Left forelimb (tissue), 1 donor: ENCODE data around the gene KCNIP1.

Source experiments
- DNase-seq: peaks from one replicate; pipeline ENCODE4 v3.0.0-alpha.2; 2018; ENCODE audit warnings: low spot score

KCNIP1 gene

DNA sequence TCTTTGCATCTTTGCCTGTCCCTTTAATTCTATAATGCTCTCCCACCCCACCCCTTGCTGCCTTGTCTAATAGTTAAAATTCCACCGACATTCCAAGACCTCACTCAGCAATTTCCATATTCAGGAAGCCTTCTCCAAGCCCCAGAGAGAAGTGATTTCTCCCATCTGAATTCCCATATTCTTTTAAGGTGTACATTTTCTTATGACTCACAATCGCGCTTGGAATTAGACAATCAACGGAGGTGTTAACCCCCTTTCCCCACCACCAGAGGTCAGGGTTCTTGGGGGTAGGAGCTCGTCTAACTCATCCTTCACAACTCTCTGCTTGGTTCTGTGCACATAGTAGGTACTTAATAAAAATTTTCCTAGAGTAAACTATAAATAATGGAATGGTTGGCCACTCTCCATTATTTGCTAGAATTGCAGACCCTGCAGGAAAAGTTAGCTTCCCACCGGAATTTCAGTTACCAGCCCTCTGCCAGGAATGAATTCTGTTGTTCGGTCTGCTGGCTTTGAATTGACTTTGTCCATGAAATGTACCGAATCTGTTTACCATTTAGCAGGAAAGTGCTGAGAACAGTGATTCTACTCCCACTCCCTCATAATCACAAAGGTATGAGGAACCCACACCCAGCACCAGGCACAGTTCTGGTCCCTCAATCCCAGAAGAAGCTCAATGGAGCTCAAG lies 5.0 kb downstream of the KCNIP1 start:
- DNase-seq: no peak

DNA sequence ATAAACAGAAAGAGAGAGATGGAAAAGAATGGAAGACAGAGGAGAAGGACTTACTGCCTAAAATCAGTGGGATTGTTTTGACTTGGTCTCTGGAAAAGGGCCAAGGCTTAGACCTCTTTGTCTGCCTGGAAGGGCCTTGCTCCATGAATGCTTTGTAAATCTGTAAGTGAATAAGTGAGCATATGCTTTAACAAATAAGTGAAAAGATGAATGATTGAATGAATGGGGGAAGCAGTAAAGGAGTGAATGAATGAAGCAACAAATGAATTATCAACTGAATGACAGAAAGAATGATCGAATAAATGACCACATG lies 5.5 kb downstream of the KCNIP1 start:
- DNase-seq: no peak

DNA sequence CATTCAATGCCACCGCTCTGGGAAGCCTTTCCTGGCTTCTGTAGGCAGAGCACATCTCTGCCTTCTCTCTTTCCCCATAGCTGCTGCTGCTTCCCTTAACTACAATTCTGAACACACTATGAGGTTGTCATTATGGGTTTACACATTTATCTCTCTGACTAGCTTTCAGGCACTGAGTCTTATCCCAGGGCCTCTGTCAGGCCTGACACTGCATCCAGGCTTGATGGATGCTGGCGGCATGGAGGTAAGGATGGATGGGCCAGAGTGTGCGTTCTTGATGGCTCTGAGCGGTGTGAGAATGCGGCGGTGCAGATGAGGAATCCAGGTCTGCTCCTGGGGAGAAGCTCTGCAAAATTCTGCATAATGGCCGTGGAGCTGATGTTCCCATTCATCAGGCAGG lies 6.3 kb downstream of the KCNIP1 start:
- no peak for DNase-seq

DNA sequence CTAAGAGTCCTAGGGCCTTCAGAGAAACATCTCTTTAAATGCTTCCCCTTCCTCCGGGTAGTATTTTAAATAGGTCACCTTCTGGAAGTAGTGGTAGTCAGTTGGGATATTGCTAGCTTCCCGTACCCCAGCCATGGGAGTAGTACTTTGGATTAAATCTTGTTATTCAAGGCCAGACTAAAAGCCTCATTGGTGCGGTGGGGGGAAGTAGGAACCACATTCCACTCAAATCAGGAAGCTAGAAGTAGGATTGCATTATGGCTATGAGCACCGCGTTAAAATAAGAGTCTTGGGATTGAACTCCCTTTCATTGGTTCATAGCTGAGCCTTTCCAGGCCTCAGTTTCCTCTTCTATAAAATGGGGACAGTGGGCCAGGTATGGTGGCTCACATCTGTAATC lies 6.7 kb downstream of the KCNIP1 start:
- no peak for DNase-seq

DNA sequence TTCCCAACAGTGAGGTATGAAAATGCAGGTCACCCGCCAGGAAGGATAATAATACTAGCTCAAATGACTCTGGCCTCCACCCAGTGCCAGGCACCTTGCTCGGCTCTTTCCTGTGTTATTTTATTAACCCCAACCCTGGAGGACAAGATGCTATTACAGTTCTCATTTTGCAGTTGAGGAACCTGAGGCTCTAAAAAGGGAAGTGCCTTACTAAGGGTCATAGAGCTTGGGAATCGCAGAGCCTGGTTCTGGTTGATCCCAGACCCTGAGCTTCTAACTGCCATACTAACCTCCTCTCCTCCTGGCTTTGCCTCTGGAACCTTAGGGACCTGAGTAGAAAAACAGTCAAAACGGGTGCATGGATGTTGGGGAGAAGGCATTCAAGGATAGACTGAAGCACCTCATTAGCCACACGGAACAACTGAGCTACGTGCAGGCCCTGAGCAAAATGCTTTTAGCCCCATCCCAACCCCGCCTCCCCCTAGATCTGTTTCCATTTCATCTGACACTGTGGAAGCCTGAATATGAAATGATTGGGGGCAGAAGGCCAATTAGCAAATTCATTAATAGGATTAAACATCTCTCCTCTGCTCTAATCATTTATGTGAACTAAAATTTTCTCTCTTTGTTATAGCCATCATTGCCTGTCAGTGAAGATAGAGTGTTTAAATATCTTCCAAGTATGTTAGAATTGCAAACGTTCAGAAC lies 7.9 kb downstream of the KCNIP1 start:
- no peak for DNase-seq

DNA sequence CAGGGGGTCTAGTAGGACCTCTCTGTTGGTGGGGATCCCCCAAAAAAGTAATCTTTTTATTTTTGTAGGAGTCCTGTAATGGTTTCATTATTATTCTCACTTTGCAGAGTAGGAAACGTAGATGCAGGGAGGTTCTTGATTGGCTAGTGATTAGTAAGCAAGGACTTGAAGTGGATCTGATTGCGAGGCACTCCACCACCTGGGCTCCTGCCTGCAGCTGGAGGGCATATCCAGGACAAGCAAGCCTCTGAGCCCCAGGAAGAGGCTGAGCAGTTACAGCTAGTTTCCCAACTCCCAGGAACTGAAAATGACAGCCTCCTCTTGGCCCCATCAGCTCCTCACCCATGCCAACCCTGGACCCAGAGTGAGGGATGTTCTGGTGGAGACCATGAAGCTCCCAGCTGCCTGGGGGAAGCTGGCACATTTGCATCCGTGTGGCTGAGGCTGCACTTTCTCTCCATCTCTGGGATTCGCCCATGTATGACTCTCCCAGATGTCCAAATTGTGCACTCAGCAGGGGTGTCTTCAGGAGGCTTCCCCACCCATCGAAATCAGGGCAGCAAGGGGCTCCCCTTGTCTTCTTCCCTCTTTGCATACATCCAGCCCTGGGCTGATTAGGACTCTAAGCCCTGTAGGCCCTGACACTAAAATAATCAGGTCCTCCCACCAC lies 10.2 kb downstream of the KCNIP1 start:
- no peak for DNase-seq

DNA sequence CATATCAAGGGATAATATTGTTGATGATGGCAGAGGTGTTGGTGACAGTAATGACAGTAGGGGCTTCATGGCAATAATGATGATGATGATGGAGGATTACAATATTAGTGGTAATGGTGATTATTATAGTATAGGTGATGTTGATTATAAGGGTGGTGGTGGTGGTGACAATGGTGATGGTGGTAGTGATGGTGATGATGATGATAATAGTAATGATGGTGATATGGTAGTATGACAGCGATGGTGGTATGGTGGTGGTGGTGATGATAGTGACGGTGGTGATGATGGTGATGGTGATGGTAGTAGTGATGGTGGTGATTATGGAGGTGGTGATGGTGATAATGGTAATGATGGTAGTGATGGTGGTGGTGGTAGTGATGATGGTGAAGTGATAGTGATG lies 13.6 kb downstream of the KCNIP1 start:
- DNase-seq: no peak

DNA sequence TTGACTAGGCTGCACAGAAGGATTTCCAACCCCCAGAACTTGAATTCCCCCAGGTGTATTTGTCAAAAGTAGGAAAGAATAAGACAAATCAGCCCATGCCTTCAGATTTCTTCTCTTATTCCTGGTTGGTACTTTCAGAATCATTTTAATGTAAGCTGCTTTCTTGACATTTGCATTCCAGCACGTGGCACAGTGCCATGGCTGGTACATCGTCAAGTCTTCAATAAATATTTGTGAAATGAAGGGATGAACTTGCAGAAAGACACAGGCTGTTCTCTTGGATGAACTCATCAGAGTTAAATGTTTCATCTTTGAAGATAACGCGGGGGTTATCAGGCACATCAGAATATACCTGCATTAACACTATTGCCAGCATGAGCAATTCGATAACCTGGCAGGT lies 14.5 kb downstream of the KCNIP1 start:
- no peak for DNase-seq

DNA sequence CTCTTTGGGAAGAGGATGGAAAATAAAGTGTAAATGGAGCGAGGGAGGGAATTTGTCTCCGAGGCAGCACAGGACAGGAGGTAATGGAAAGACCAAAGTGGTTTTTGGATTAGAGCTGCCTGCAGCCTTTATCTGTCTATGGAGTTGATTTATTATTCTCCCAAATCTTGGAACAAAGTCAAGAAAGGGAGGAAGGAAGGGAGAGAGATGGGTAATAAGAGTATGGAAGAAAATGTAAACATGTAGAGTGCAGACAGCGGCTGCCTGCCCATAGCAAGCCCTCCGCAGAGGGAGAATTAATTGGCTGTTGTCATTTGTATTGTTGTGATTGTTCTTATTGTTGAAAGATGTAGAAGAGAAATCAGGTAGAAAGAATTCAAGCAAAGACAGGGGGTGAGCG lies 15.7 kb downstream of the KCNIP1 start:
- DNase-seq: no peak

DNA sequence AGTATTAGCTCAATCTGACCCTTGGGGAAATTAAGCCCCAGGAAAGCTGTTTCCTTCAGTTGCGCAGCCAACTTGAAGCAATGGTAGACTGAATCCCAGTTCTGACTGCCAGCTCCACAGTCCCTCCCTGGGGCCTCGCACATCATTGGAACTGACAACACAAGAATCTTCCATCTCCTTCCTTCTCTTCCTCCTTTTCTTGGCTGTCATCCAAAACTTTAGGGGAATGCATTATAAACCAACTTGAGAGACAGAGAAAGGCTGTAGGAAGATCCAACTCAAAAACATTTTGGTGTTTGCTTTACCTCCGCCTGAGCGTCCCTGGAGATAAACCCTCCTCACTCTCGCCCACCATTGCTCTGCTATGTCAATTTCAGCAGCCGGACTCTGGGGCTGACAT lies 16.6 kb downstream of the KCNIP1 start:
- no peak for DNase-seq

DNA sequence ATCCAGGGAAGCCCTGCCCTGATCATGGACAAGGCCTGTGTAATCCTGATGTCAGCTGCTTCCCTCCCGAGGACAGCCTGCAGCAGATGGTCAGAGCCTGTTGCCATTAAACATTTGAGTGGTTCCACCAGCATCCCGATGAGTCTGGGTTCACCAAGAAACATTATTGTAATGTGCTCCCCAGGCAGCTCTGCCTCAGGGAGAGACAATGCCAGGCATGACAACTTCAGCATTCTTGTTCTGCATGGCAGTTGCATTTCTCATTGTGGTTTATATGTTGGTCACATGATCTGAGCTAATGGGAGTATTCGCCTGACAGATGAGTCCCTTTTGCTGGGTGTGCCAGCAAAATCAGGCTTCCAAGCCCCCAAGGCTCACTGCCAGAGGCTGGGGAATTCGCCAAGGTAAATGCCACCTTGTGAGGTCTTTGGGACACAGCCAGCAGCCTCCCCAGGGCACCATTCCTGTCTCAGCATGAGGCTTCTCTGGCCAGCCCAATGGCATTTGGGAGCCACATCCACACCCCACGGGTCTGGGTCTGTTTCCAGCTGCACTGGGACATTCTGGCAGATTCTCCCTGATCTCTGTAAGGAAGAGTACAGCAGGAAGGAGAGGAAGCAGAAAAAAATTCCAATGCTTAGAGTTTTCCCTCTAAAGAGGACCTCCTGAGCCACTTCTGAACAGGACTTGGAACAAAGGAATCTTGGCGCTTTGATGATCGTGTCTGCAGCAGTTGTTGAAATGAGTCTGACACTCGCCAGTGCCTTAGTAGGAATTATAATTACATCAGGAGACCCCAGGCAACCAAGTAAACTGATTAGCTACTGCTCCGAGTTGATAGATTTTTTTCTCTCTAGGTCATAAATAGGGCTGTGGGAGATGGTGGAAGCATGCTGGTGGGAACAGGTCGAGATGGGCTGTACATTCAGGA lies 18.7 kb downstream of the KCNIP1 start:
- DNase-seq: no peak

DNA sequence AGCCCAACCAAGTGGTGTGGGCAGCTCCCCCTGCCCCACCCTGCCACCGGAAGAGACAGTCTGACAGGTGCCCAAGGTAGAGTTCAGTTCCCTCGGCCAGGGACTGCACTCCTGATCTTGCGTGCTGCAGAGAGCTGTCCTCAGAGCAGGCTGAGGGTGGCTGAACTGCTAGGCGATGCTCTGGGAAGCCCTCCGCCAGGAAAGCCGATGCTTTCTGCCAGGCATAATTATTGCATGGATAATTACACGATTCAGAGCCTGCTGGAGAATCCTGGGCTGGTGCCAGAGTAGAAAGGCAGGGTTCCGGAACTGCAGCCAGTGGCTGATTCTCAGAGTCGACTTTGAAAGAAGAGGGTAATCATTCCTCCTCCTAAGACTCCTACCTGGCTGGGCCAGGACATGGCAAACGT lies 19.3 kb downstream of the KCNIP1 start:
- no peak for DNase-seq

DNA sequence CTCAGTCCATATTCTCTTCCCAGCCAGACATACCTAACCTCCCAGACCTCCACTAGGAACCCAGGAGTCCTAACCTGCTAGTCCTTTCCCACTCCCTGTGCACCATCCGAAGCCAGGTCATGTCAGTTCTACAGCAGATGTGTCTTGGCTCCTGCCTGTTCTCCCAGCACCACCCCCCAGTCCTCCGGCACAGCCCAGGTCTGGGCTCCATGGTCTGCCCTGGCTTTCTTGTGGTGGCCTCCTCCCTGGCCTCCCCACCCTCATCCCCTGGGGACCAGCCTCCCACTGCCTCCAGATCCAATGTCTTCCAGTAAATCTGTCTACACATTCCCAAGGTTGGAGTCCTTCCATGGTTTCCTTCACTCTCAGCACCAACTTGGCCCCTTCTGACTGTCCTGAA lies 20.0 kb downstream of the KCNIP1 start:
- no peak for DNase-seq

DNA sequence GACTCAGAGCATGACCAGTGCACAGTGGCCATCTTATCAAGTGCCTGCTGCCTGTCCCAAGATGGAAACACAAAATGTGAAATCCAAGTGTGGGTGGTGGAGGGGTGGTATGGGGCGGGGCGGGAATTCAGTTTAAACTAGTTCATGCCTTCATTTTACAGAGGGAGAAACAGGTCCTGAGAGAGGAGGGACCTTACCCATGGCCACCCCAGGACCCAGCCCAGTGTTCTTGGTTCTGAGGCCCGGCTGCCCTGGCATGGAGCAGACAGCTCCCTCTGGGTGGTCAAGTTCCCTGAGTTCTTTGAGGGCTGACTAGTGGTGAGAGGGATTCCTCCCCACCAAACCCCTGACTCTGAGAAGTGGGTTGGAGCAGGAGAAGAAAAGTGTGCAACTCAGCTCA lies 20.8 kb downstream of the KCNIP1 start:
- no peak for DNase-seq

DNA sequence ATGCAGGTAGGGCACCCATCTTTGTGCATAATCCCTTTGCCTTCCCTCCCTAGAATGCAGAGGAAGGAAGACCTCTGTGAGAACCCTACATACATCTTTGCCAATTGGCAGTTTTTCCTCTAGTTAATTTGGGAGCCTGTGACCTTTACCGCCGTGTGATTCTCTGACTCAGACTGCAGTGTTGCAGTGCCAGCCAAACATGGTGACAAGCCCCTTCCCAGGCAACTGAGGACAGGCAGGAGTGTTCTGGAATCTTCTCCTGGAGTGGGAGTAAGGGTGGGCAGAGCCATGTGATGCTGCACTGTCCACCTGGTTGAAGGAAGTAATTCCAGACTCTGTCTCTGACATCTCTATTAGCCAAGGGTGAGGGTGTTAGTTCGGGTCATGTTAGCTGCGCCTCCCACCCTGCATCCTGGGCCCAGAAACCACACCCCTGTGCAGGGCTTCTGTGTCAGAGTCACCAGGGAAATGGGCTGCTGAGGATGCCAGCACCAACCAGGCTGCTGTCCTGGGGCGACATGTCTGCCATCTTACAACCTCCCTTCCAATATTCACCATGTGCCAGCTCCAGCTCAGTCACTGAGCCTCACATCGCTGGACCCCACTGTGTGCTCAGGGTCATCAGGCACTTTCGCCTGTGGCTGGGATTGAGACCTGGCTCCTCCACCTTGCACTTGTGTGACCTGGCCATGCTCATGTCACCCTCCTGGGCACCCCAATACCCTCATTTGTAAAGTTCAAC lies 21.8 kb downstream of the KCNIP1 start:
- DNase-seq: peak; percentile 33

DNA sequence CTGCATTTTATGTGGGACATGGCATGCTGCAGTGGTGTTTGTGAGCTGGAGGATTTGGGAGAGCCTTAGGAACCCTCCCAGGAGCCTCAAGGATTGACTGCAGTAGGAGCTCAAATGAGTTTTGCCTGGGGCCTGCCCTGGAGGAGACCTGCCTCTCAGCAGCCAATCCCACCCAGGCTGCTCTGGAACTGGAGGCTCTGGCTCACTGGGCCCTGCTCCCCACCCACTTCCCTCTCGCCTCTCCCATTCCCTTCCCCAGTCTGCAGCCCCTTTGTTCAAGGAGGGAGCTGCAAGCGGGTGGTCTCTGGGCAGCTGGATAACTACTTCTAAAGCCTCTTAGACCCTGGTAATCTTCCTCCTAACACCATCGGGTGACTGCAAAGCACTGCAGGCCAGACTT lies 24.2 kb downstream of the KCNIP1 start:
- peak; percentile 28 for DNase-seq

DNA sequence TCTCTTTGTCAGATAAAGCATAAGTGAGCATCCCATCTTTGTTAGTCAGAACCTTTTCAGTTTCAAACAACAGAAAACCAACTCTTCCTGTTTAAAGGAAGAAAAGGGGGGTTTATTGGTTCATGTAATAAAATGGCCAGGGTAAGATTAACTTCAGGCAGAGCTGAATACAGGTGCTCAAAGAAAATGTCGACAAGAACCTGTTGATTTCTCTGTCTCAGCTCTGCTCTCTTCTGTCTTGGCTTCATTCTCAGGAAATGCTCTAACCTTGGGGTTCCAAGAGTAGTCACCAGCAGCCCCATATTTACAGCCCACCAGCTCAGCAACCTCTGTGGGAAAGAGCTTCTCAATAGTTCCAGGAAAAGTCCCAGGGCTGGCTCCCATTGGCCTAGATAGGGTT lies 25.2 kb downstream of the KCNIP1 start:
- no peak for DNase-seq

DNA sequence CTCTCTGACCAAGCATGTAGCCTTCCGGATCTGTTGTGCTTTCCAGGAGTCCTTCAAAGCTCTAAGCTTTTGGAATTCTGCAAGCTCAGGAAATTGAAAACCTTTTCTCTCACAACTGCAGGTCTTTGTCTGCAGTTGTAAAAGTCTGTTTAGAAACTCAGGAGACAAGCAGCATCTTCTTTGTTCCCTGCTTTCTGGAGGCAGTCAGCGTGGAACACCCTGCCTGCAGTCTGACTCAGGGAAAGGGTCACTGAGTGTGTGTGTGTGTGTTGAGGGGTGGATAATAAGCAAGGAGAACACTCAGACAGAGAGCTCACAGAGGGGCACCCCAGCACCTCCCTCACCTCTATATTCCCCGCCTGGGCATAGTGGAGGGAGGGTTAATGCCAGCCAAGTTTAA lies 29.1 kb downstream of the KCNIP1 start:
- DNase-seq: no peak

DNA sequence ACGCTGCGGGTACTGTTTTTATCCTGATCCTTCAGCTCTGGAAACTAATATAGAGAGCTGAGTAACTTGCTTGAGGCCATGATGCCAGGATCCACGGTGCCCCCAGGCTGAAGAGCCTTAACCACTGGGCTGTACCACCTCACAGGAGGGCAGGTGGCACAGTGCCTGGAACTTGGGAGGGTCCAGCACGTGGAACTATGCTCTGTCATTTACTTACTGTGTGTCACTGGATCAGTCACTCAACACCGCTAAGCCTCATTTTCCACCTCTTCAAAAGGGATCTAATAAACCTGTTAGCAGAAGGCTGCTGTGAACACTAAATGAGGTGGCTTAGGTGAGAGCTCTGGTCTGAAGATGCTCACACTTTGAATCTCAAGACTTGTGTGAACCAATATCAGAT lies 29.6 kb downstream of the KCNIP1 start:
- no peak for DNase-seq

DNA sequence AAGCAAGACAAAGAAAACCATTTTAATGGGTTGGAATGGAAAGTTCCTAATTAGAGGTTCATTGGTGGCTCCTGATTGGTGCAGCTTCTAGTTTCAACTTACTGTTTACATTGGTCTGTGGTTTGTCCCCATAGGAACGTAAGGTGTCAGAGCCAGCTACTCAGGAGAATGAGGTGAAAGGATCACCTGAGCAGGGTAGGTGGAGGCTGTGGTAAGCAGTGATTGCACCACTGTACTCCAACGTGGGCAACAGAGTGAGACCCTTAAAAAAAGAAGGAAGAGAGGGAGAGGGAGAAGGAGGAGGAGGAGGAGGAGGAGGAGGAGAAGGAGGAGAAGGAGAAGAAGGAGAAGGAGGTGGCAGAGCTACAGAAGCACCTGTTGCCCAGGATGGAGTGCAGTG lies 30.4 kb downstream of the KCNIP1 start:
- DNase-seq: no peak

DNA sequence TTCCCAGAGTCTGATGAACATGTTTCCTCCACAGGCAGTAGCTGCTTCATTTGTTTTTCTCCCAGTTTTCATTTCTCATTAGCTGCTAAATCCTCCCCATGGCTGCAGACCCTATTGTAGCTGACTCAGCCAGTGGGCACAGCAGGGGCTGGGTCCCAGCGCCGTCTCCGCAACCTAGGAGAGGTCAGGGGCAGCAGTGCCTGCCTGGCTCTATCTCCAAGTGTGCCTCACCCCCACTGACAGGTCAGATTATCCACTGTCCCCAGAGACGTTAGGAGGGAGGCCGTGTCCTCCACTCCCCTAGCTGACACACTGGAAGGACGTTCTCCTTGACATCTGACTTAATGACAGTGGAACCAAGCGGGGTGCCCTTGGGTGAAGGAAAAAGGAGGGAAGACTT lies 31.1 kb downstream of the KCNIP1 start:
- DNase-seq: no peak

DNA sequence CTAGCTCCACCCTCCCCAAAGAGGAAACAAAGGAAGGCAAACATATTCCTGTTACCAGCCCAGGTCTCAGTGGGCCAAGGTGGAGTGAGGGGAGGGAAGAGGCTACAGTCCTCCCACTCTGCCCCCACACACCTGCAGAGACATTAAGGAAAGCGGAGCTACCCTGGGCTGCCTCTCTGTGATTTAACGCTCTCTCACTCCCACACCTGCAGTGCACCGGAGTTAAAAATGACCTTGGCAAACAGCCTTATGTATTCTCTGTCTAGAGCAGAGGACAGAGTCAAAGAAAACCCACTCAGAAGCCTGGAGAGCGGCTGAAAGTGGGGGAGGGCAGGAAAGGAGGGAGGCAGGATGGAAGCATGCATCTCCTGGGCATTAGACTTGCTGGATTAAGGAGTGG lies 32.7 kb downstream of the KCNIP1 start:
- no peak for DNase-seq
